K562 (cell line): ENCODE data around the gene ELSPBP1.

ENCODE experiments used
- ATF1 ChIP-seq, 2 experiments: fragments of 450-650 bp in 1 of 2; IDR thresholded peaks; 2 replicates each; pipeline ENCODE4 v1.6.1; 2016; ENCODE audit warnings: missing compliant biosample characterization in 1 of 2, missing genetic modification characterization in 1 of 2
- POLR2A ChIP-seq: fragments of 450-650 bp; conservative IDR thresholded peaks from 2 replicates; pipeline ENCODE4 v1.6.1; 2016
- TF ChIP-seq, protein P1 (sequence below): fragments of 450-650 bp; IDR thresholded peaks from 2 replicates; pipeline ENCODE4 v1.6.1; 2016; ENCODE audit warnings: low read depth, mild to moderate bottlenecking, moderate library complexity
- TF ChIP-seq, protein P2 (sequence below), 3 experiments: IDR thresholded peaks in 2 of 3; conservative IDR thresholded peaks in 1 of 3; 2 replicates each; pipeline ENCODE4 v1.5.1; 2011 to 2012; ENCODE audit warnings: low read length in 3 of 3, mild to moderate bottlenecking in 3 of 3, control low read depth in 2 of 3, improper control_type of control experiment in 1 of 3, inconsistent platforms in 1 of 3, low read depth in 1 of 3, mixed read lengths in 1 of 3, moderate library complexity in 1 of 3; ENCODE audit not compliant: insufficient read depth in 2 of 3

DNA sequence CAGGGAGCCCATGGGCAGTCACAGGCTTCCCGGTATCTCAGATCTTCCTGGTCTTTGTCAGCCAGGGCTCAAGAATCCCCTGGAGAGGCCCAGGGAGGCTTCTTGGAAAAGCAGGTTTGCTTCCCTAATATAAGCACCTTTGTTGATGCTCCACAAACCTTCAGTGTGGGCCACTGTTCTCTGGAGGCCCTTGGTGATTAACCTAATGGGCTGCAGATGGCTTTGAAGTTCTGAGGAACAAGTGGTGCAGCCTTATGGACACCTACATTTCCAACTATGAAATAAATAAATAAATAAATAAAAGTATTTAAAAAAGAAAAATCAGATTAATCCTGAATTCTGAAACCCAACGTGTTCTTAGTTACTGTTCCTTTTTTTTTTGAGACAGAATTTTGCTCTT, 2.4 kb upstream of the ELSPBP1 start, which contains the start of gene BSPH1:
- TF ChIP-seq ATF1 (CRISPR knock-in tag; IDR thresholded peaks at IDR 0.05) (no peak), ATF1 (tag; IDR thresholded peaks at IDR 0.05) (no peak), POLR2A (no peak)
- TF ChIP-seq, protein P1, sequence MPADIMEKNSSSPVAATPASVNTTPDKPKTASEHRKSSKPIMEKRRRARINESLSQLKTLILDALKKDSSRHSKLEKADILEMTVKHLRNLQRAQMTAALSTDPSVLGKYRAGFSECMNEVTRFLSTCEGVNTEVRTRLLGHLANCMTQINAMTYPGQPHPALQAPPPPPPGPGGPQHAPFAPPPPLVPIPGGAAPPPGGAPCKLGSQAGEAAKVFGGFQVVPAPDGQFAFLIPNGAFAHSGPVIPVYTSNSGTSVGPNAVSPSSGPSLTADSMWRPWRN = no peak
- TF ChIP-seq, protein P2, sequence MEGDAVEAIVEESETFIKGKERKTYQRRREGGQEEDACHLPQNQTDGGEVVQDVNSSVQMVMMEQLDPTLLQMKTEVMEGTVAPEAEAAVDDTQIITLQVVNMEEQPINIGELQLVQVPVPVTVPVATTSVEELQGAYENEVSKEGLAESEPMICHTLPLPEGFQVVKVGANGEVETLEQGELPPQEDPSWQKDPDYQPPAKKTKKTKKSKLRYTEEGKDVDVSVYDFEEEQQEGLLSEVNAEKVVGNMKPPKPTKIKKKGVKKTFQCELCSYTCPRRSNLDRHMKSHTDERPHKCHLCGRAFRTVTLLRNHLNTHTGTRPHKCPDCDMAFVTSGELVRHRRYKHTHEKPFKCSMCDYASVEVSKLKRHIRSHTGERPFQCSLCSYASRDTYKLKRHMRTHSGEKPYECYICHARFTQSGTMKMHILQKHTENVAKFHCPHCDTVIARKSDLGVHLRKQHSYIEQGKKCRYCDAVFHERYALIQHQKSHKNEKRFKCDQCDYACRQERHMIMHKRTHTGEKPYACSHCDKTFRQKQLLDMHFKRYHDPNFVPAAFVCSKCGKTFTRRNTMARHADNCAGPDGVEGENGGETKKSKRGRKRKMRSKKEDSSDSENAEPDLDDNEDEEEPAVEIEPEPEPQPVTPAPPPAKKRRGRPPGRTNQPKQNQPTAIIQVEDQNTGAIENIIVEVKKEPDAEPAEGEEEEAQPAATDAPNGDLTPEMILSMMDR (IDR thresholded peaks at IDR 0.05 in 2 of 3, conservative IDR thresholded peaks at IDR 0.05 in 1 of 3; ENCODE audit: insufficient read depth in 2 of 3, low read depth in 1 of 3, low read length in 3 of 3) = no peak
